DMS53 treated with DMSO at 0.1 percent for 48 hours (cell line): Measurements from ENCODE around the gene CYP4F11.
"Not testable (repeated sequence)": the region's sequence is repeated elsewhere in the genome, so short reads cannot be mapped to it uniquely, and the experiment has no call there.

Experiments
- DNase-seq: peaks from one replicate; lab custom pipeline; 2025; ENCODE audit not compliant: unreplicated experiment; lab: John Stamatoyannopoulos, UW

The CYP4F11 gene, protein sequence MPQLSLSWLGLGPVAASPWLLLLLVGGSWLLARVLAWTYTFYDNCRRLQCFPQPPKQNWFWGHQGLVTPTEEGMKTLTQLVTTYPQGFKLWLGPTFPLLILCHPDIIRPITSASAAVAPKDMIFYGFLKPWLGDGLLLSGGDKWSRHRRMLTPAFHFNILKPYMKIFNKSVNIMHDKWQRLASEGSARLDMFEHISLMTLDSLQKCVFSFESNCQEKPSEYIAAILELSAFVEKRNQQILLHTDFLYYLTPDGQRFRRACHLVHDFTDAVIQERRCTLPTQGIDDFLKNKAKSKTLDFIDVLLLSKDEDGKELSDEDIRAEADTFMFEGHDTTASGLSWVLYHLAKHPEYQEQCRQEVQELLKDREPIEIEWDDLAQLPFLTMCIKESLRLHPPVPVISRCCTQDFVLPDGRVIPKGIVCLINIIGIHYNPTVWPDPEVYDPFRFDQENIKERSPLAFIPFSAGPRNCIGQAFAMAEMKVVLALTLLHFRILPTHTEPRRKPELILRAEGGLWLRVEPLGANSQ

DNA sequence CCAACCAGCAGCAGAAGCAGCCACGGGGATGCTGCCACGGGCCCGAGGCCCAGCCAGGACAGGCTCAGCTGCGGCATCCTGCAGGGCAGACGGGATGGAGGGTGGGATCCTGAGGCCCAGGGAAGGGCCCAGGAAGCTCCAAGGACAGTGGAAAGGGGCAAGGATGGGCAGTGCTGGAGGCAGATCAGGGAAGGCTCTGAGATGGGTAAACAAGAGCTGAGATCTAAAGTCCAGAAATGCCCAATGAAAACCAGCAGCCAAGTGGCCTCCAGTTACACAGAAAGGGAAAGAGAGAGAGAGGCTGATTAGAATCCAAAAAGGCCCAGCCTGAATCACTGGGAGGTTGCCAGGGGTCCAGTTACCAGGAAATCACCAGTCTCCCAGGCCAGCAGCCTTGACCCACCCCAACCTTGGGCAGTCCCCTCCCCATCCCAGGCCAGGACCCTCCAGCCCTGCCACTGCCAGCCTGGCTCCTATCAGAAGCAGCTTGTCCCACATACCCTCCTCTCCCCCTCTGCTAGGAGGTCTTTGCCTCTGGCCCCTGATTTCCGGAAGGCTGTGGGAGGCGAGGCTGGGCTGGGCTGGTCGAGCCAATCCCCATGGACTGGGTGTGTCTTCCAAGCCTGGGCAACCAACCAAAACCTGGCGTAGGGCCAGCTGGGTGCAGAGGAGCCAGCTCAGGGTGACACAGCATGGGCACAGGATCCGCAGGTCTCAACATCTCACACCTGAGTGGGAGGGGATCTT lies at the start of gene CYP4F11:
Gene CYP4F11, minus strand, starts transcription at position 198 of the 747 bp plus-strand sequence. Its CDS starts 121 bp downstream, at position 77.
- no peak for DNase-seq

- no peak for DNase-seq
Observed at GRCh38 chr19:15979293-15979692, 45.0 kb upstream of the CYP4F11 start.

DNA sequence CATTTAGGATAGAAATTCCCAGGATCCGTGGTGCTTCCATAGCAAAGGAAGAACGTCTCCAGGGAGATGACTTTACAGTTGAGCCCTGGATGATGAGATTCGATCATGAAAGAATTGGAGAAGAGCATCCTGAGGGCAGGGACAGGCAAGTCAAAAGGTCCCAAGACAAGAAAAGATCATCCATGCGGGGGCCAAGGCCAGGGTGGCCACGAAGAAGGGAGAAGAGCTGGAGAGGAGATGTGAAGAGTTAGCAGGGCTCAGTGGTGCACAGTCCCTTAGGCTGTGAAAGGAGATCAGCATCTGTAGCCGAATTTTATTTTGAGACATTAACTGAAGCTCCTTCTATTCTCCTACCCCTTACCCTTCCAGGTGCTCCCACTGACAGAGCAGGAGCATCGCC lies 43.4 kb upstream of the CYP4F11 start:
- DNase-seq = no peak

GRCh38 chr19:15976836-15977689 lies 42.7 kb upstream of the CYP4F11 start:
- DNase-seq = no peak

- DNase-seq = no peak
Observed at GRCh38 chr19:15974856-15975255, 40.5 kb upstream of the CYP4F11 start.

- not testable (repeated sequence) for DNase-seq
Observed at GRCh38 chr19:15972043-15972442, 37.7 kb upstream of the CYP4F11 start.

DNA sequence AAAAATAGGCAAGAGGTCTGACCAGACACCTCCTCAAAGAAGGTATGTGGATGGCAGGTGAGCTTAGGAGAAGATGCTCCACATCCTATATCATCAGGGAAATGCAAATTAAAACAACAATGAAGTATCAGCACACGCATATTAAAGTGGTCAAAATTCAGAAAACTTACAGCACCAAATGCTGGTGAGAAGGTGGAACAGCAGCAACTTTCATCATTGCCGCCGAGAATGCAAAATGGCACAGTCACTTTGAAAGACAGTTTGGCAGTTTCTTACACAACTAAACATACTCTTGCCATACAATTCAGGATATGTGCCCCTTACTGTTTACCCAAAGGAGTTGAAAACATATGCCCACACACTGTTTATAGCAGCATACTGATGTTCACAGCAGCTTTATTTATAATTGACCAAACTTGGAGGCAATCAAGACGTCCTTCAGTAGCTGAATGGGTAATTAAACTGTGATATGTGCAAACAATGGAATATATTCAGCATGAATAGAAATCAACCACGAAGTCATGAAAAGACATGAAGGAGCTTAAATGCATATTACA lies 37.0 kb upstream of the CYP4F11 start:
- no peak for DNase-seq

DNA sequence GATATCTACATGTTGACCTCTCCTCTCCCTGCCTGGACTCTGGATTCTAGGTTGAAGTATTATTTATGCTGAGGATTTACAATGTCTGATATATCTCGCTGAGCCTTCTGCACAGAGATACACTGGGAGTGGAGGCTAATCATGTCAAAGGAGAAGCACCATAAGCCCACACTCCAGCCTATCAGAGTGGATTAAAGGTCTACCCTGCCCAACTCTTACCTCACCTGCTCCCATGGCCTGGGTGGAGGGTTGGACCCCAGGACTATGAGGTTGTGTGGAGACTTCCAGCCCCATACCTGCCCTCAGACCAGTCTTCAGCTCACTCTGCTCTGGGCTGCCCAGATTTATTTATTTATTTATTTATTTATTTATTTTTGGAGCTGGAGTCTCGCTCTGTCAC lies 29.9 kb upstream of the CYP4F11 start:
- no peak for DNase-seq

GRCh38 chr19:15962319-15962718 lies 28.0 kb upstream of the CYP4F11 start:
- no peak for DNase-seq

- DNase-seq = no peak
Observed at GRCh38 chr19:15954820-15955219, 20.5 kb upstream of the CYP4F11 start.

- DNase-seq = no peak
Observed at GRCh38 chr19:15948223-15949058, 14.1 kb upstream of the CYP4F11 start, which contains the start of gene OR10H4. OR10H4 (plus strand) TSS chr19:15949008; CDS start chr19:15949008, 0 bp downstream.

GRCh38 chr19:15945301-15945700 lies 11.0 kb upstream of the CYP4F11 start:
- DNase-seq = no peak

DNA sequence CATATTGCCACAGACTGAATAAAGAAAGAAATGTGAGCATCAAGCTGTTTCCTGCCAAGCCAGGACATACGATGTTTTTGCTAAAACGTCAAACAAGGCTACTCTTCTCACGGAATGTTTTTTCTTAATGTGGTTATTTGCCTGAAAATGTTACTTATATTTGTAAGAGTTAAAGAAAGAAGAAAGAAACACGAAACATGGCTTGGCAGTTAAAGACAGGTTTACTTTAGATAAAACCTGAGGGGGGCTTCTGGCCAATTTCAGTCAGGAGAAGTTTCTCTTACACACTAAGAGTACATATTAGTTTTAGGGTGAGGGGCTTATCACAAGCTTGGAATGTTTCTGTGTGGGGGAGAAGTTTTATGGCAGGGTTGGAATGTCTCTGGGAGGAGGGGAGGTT lies 10.1 kb upstream of the CYP4F11 start:
- no peak for DNase-seq

- no peak for DNase-seq
Observed at GRCh38 chr19:15937771-15938170, 3.4 kb upstream of the CYP4F11 start.

DNA sequence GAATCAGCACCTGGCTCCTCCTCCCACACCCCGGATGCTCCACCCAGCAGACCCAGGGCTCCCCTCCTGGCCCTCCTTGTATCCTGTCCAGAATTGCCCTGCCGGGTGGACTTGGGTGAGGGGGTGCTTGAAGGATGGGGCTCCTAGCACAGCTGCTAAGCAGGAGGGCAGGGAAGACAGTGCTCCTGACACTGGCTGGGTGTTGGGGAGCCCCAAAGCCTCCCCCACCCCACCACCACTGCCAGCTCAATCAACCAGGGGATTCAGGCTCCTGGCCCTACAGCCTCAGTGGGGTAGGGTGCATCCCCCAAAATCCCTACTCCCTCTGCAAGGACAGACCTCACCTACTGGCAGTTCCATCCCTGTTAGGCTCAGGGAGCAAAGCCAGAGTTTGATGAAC lies 2.6 kb upstream of the CYP4F11 start:
- DNase-seq = no peak

GRCh38 chr19:15936173-15936572 lies 1.8 kb upstream of the CYP4F11 start:
- no peak for DNase-seq

- no peak for DNase-seq
Observed at GRCh38 chr19:15935167-15935702, 906 bp upstream of the CYP4F11 start.

GRCh38 chr19:15933761-15934331 lies 483 bp downstream of the CYP4F11 start:
- not testable (repeated sequence) for DNase-seq

GRCh38 chr19:15928321-15928720 lies 6.0 kb downstream of the CYP4F11 start:
- DNase-seq = no peak
